Measurements from ENCODE around the gene YAP1.

DNA sequence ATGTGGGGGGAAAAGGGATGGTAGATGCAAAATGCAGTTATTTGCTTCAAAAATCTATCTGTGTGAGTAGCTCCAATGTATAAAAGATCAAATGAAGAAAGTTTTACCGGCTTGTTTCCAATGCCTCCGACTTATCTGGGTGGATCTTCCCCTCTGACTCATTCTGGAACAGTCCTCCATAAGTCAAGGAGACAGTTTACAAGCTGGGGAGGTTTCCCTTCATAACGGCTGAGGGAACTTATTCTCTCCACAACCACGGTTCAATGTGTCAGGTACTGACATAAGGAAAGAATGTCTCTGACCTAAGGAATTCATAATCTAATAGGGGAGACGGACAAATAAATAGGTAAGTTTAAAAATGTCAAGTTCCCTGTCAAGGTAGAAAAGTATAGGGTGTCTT, 157.4 kb downstream of the YAP1 start:
- TF ChIP-seq, protein P1, sequence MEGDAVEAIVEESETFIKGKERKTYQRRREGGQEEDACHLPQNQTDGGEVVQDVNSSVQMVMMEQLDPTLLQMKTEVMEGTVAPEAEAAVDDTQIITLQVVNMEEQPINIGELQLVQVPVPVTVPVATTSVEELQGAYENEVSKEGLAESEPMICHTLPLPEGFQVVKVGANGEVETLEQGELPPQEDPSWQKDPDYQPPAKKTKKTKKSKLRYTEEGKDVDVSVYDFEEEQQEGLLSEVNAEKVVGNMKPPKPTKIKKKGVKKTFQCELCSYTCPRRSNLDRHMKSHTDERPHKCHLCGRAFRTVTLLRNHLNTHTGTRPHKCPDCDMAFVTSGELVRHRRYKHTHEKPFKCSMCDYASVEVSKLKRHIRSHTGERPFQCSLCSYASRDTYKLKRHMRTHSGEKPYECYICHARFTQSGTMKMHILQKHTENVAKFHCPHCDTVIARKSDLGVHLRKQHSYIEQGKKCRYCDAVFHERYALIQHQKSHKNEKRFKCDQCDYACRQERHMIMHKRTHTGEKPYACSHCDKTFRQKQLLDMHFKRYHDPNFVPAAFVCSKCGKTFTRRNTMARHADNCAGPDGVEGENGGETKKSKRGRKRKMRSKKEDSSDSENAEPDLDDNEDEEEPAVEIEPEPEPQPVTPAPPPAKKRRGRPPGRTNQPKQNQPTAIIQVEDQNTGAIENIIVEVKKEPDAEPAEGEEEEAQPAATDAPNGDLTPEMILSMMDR (IDR thresholded peaks at IDR 0.05; ENCODE audit: insufficient read depth, low read length, poor library complexity, severe bottlenecking): no peak
- no peak for TF ChIP-seq EZH2phosphoT487 (conservative IDR thresholded peaks at IDR 0.05; ENCODE audit: low read length)
